Stromal cell of bone marrow (primary cell): Measurements from ENCODE around the gene ZBTB7C.
"Not testable (repeated sequence)": the region's sequence is repeated elsewhere in the genome, so short reads cannot be mapped to it uniquely, and the experiment has no call there.

ENCODE experiments used
- DNase-seq: peaks from one replicate; pipeline ENCODE4 v3.0.0-alpha.2; 2012; ENCODE audit warnings: low read depth

The ZBTB7C gene

DNA sequence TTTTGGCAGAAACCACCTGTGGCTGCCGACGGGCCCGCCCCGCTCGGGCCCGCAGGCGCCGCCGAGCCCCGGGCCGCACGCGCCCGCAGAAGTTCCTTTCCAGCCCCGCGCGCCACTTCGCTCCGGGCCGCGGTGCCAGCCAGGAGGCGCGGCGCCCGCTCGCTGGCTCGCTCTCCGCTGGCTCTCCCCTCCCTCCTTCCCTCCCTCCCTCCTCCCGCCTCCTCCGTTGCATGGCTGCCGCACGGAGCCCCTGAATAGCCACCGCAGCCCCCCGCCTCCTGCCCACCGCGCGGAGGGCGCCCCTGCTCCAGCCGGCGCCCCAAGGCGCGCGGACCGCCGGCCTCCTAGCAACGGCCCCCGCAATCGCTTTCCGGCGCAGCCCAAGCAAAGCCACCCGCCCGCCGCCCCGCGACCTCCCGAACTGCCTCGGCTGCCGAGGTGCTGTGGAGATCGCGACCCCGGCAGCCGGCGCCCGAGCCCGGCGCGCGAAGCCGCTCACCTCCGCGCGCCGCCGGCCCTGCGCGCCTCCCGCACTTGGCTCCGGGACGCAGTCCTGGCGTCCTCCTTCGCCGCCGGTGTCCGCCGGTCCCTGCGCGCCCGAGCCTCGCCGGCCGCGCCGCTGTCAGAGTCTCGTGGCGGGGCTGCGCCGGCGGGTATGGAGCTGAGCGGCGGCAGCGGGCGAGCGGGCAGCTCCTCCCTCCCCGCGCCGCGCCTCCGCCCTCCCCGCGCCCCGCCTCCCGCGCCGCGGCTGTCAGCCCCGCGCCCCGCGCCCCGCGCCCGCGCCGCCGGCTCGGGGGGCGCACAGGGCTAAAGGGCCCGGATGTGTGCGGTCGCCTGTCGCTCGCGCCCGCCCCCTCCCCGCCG, at the start of gene ZBTB7C:
Gene ZBTB7C, minus strand, starts transcription at position 657 of the 864 bp plus-strand sequence.
- DNase-seq: no peak

DNA sequence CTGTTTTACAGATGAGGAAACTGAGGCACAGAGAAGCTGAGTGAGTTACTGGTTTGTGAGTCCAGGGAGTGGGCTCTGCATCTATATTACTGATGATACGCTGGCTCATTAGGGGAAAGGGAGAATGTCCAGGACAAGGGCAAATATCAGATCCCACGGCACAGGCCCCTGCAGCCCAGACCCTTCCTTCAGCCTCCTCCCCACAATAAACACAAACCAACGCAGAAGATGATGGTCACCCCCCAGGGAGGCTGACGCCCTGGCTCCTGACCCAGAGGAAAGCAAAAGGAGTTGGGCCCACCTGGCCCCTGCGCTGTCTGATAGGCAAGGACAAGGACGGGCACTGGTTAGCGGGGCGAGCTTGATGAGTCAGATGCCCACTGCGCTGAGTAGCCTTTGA, 47.7 kb upstream of the ZBTB7C start:
- DNase-seq: no peak

DNA sequence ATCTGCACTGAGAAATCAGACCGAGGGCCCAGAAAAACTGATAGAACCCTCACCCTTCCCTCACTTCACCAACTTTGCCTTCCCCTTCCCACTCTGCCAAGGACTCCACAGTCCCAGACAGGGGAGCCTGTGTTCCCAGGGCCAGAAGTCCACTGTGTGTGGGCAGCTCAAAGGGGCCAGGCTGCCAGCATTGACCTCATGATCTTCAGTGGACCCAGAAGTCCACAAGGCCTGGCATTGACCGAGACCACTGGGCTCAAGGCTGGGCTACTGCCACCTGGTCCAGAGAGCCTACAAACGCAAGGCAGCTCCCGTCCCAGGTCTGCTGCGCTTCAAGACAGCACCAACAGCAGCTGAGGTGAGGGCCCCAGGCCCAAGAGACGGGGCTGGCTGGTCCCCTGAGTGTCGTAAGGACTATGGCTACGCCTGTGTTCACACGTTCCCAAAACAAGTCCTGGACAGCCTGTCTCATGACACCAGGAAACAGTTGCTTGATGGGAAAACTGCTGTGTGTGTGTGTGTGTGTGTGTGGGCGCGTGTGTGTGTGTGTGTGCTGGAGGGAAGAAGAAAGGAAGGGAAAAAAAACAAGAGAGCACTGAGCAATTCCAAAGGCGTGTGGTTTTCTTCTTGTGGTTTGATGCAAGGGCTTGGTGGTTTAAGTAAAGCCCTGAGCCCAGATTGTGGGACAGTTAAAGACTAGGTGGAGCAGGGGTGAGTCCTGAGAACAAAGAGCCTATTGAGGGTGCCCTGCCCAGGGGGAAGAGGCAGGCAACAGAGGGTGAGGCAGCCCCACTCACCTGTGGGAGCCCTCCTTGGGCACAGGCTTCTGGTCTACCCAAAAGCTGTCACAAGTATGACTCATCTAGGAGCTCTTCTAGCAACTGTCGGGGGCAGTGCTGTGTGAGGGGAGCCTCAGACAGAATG, 46.6 kb upstream of the ZBTB7C start:
- peak; percentile 85 for DNase-seq

DNA sequence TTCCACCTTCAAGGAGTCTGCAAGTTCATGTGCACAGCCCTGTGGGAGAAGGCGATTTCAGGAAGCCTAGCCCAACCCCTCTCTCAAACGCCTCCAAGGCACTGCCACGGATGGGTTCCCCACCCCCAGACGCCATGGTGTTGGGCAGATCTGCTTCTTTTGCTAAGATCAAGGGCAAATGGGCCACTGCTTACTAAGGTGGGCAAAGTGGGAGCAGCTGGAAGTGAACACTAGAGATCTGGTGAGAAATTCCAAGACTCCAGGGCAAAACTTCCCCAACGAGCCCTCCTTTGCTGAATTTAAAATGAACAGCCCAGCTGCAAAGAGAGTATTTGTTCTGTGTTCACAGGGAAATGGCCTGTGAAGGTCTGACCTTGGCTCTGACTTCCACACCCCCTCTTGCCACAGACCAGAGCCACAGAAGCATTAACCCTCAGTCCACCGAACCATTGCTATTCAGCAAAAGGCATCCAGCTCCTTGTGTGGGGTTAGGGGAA, 45.1 kb upstream of the ZBTB7C start:
- DNase-seq: no peak

DNA sequence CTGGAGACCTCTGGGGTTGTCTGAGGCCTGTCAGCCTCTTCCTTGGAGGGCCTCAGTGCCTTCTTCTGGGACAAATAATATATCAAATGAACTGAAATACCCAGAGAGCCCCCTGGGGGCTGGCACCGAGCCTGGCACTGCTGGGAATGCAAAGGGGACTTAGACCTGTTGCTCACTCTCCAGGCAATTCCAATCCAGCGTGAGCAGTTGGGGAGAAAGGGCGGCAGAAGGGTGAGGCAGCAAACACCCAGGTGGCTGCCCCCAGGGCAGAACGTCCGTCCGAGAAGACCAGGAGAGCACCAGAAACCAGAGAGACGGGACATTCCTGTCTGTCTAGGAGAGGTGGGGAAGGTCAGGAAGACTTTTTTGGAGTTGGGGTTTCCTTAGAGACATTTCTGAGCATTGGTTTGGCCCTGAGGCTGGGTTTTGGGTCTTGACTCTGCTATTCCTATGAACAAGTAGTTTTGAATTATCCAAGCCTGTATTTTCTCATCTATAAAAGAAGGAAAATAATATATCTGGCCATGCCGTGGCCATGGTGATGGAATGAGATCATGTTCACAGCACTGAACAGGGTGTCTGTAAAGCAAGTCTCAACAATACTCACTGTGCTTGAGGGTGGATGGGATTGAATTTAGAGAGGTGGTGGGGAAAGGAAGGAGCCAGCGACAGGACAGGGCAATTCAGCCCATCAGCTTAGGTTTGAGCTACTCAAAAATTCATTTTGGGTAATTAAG, 44.3 kb upstream of the ZBTB7C start:
- no peak for DNase-seq

DNA sequence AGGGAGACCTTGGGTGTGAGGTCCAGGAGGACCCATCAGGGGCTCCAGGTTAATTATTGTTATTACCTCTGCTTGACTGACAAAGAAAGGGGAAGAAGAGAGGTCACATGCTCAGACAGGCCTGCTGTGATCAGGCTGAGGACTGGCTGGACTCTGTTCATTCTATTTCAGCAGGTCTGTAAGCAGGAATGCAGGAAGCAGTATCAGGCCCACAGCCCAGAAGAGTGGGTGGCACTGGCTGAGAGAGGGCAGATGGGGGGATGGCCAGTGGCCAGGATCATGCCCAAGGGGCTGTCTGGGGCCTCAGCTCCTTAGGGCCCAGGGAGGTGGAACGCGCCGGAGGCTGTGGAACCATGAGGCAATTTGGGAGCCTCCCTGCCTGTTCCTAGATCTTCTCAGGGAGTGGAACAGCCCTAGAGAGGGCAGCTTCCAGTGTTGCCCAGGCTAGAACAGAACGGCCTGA, 43.7 kb upstream of the ZBTB7C start:
- no peak for DNase-seq

DNA sequence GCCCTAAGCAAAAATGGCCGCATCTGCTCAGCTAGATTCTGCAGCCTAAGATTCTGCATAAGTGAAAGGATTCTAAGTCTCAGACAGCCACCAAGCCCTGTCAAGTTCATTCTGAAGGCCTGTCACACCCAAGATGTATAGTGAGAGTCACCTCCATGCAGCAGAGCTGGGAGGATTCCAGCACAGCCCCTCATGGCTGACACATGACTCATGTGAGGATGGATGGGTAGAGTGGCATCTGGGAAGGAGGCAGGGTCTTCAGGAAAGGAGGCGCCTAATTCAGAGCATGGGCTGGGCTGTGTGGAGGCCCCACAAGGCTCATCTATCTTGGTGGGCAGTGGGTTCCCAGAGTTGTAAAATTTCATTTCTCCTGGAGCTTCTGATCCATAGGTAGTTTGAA, 41.5 kb upstream of the ZBTB7C start:
- DNase-seq: no peak

DNA sequence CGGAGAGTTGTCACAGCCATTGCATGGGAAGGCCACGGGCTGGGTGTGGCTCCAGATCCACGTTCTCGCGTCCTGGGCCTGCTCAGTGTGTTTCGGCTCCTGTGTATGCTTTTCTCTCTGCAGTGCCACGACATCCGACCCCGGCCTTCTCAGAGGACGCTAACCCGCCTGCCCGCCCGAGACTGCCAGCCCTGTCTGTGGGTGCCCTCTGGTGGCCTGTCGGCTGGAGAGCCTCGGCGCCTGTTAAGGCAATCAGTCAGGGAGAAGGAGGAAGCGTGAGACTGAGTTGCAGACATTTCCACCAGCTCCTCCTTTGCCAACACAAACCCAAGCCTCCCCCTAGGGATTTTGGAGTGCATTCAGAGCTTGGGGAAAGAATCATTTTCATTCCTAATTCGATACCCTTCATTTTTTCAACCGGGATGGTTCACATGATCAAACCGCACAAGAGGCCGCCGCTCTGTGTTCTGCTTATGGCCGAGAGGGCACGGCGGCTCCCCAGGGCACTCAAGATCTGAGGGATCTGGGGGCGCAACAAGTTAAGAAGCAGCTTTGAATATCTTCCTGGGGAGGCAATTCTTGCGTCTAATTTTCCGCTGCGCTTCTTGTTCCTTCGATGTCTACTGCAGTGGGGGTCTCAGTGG, 37.5 kb upstream of the ZBTB7C start:
- DNase-seq: peak; percentile 88

DNA sequence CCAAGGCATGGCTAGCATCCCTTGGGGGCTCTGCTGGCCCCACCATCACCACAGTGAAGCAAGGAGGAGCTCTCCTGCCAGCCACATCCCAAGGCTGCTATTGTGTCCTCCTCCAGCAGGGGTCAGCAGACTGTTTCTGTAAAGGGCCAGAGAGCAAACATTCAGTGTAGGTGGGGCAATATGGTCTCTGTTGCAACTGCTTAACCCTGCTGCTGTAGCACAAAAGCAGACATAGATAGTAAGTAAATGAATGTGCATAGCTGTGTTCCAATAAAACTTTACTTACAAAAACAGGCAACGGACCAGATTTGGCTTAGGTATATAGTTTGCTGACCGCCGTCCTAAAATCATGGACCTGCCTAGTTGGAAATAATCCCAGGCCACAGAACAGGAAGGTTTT, 36.4 kb upstream of the ZBTB7C start:
- DNase-seq: peak; percentile 72

DNA sequence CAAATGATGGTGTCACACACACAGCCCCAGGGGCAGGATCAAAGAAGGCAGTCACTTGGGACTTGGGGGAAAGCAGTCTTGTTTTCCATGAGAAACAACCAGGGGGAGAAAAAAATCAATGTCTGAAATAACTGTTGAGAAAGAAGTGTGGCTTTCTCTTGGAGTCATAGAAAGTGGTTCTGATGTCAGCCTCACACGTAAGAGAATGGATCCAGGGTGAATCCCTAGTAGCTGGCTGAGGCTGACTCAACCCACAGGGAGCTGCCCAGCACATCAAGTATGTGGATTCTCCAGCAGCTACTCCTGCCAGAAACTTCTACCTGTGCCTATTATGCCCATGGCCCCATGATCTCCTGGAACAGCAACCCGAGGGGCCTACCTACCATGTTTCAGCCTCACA, 33.6 kb upstream of the ZBTB7C start:
- DNase-seq: peak; percentile 59

DNA sequence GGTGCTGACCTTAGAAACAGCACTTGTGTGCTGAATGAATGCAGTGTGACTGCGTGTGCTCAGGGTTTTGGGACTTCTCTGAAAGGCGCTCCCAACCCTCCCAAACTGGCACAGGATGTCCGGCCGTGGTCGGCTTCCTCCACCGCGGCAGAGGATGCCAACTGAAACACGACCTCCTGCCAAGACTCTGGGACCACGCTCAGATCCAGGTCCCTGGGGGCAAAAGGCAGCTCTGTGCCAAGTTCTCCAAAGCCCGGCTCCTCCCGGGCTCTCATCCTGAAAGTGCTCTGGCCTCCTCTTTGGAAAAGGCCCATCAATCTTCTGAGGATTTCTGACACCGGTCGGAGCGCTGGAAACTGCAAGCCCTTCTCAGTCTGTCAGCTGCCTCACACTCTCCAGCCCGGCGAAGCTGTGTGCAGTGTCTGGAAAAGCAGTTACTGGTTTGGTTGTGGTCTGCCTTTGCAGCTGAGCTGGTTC, 32.3 kb upstream of the ZBTB7C start:
- no peak for DNase-seq

DNA sequence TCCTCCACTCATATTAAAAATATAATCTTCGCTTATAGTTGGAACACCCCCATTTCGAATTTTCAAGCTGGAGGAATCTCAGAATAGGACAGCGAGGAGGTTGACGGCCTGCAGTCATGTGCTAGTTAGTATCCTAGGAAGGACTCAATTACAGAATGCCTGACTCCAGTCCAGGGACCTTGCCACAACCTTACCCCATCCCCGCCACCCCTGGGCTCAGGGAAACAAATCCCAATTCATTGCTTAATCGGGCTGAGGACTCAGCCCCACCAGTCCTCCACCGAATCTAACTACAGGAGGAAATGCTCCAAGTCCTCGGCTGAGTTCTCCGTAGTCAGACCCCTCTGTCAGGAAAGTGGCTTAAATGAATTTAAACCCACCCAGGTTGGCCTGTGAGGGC, 31.7 kb upstream of the ZBTB7C start:
- DNase-seq: no peak

DNA sequence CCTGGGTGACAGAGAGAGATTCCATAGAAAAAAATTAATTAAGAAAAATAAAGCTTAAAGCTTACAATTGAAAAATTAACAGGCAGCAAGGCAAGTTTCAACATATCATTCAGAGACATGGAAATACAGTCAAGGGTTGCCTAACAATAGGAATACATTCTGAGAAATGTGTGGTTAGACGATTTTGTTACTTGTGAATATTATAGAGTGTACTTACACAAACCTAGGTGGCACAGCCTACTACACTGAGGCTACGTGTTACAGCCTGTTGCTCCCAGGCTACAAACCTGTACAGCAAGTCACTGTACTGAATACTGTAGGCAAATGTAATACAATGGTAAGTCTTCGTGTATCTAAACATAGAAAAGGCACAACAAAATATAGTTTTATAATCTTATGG, 27.7 kb upstream of the ZBTB7C start:
- no peak for DNase-seq

DNA sequence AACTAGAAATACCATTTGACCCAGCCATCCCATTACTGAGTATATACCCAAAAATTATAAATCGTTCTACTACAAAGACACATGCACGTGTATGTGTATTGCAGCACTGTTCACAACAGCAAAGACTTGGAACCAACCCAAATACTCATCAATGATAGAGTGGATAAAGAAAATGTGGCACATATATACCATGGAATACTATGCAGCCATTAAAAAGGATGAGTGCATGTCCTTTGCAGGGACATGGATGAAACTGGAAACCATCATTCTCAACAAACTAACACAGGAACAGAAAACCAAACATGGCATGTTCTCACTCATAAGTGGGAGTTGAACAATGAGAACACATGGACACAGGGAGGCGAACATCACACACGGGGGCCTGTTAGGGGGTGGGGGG, 25.2 kb upstream of the ZBTB7C start:
- DNase-seq: not testable (repeated sequence)

DNA sequence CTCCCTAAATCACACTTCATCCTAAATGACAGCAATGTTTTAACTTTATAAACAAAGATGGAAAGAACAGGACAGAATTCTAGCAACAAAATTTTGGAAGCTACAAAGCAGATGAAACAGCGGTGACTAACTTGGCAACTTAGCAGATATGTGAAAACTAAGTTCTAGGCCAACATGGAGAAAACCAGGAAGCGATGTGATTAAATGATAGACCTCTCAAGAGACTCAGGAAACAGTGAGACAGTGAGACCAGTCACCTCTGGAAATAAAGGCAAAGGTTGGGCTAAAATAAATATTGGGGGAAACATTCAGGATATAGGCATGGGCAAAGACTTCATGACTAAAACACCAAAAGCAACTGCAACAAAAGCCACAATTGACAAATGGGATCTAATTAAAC, 24.4 kb upstream of the ZBTB7C start:
- no peak for DNase-seq

DNA sequence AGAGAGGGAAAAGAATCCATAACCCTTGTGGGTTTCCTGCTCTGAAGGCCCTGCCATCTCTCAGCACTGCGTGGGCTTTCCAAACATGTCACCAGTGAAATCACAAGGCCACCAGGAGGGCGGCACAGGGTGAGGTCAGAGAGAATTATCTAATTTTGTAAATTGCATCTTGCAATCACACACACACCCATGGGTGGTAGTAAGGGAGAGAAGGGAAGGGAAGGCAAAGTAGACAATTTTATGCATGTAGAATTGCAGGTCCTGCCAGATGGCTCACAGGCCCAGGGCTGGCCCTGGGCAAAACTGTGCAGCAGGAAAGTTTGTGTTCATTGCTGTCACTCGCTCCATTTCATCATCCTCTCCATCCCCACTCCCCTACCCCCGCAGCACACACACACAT, 21.0 kb upstream of the ZBTB7C start:
- no peak for DNase-seq

DNA sequence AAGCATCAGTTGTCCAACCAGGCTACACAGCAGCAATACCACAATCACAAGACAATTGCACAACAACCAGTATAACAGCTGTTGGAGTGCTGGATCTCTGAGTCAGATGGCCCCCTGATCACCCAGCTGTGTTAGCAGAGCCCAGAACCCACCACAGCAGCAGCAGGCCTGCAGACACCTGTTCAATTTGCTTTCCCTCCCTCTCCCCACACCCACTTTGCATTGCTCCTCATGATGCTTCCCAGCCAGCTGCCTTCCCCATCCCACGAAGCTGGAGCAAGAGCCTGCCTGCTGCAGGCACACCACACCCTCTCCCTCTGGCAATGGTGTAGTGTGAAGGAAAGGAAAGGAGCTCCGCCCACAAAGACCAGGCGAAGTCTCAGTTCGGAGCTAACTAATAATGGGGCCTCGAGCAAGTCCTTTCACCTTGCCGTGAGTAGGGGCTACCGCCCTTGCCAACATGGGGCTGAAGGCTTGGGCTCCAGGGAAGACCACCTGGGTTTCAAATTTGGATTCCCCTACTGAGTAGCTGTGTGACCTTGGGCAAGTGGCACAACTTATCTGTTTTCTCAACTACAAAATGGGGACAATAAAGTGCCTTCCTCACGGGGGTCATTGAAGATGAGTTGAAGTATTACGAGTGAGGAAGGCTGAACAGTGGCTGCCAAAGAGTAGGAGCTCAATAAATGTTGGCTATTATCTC, 19.4 kb upstream of the ZBTB7C start:
- DNase-seq: no peak

DNA sequence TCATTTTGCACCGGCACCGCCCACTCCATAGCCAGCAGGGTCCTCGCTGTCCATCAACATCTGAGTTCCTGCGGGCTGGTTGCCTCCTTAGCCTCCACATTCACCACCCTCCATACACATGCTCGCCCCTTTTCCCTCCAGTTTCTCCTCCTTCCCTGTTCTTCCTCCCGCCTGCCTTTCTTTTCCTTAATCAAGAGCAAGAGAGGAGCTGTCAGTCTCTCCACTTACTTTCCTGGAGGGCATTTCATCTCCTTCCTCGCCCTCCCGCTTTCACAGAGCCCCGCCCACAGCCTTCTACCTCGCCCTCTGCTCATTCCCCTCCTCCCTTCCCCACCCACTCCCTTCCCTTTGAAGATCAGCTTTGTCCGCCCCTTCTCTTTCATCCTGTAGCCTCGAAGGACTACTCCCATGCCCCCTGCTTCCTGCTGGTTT, 13.8 kb upstream of the ZBTB7C start:
- no peak for DNase-seq

DNA sequence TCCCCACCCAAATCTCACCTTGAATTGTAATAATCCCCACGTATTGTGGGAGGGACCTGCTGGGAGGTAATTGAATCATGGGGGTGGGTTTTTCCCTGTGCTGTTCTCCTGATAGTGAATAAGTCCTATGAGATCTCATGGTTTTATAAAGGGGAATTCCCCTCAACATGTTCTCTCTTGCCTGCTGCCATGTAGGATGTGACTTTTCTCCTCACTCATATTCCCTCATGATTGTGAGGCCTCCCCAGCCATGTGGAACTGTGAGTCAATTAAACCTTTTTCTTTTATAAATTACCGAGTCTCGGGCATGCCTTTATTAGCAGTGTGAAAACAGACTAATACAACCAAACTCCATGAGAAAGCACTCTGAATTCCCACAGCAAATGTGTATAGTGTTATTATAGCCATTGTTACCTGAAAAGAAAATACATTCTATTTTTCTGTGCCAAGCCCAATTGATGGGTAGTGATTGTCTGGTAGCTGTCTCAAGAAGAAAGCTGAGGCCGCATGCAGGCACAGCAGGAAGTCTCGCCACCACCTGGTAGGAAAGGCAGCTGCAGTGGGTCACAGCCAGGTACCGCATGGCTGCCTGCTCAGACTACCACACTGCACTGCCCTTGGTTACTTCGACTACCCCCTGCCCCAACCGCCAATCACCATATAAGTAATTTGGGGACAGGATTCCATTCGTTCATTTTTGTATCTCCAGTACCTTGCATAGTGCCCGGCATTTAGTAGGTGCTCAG, 10.3 kb upstream of the ZBTB7C start:
- no peak for DNase-seq
